NCI-H1417 treated with DMSO at 0.1 percent for 48 hours (cell line): ENCODE results near the gene SUPT16H.
"Not testable (repeated sequence)": the region's sequence is repeated elsewhere in the genome, so short reads cannot be mapped to it uniquely, and the experiment has no call there.

Experiments
- DNase-seq: peaks from one replicate; lab custom pipeline; 2025; lab: John Stamatoyannopoulos, UW

SUPT16H gene

GRCh38 chr14:21367582-21368144 lies 16.2 kb downstream of the SUPT16H start:
- no peak for DNase-seq

DNA sequence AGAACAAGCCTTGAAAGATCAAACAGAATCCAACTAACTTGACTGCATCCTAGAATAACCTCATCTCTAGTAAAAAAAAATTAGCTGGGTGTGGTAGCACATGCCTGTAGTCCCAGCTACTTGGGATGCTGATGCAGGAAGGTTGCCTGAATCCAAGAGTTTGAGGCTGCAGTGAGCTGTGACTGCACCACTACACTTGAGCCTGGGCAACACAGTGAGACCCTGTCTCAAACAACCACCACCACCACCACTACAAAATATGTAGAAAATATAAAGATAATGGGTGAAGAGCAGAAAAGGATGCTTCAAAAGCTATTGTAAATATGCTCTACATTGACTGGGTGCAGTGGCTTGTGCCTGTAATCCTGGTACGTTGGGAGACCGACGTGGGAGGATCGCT lies 27.3 kb downstream of the SUPT16H start:
- DNase-seq: no peak

DNA sequence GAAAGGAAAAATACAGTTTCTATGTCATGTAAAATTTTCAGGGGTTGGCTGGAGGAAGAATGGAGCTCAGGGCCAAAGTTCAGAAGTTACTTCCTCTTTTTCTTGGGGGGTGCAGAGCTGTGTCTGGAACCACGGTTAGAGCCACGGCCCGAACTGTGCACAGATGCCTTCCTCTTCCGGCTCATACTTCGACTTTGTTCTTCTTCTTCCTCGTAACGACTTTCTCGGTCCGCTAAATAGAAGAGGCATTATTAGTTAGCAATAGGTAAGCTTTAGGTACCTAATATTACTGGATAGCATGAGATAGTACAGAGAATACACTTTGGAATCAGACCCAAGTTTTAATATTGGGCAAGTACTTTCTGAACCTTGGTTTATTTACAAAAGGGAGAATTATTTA lies 31.2 kb downstream of the SUPT16H start:
- DNase-seq: no peak

DNA sequence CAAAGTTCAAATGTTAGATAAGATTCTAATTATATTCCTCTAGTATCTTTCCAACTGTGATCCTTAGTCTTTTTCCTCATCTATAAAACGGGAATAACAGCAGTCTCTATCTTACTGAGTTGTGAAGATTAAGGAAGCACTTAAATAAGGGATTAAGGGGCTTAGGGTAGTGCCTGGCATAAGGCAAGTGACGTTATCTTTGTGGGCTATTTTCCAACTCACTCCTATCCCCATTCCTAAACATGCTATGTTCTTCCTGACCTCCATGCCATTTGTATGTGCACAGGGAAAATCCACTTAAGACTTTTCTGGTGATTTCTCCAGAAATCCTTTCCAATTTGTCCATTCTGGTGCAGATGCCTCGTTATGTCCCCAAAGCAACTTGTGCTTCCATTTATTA lies 33.3 kb downstream of the SUPT16H start:
- DNase-seq: no peak

GRCh38 chr14:21347201-21347600 lies 36.6 kb downstream of the SUPT16H start:
- DNase-seq: no peak

DNA sequence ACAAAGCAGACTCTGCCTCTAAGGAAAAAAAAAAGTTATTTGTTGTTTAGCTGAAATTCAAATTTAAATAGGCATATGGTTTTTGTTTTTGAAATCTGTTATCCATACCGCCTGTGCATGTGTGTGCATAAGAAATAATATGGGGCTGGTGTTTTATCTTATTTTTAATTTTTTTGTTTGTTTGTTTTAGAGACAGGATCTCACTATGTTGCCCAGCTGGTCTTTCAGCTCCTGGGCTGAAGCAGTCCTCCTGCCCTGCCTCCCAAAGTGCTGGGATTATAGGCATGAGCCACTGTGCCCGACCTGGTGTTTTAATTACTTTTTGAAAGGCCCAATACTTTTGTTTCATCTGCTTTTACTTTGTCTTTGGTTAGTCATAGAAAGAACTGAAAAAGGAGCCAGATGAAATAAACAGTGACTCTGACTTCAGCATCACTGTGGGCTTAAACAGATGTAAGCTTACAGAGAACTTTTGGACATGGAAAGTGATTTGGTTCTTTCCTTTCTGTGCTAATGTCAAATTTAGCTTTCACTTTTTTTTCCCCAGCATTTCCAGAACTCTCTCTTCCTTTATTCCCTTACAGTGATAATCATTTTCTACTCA lies 37.2 kb downstream of the SUPT16H start:
- no peak for DNase-seq

DNA sequence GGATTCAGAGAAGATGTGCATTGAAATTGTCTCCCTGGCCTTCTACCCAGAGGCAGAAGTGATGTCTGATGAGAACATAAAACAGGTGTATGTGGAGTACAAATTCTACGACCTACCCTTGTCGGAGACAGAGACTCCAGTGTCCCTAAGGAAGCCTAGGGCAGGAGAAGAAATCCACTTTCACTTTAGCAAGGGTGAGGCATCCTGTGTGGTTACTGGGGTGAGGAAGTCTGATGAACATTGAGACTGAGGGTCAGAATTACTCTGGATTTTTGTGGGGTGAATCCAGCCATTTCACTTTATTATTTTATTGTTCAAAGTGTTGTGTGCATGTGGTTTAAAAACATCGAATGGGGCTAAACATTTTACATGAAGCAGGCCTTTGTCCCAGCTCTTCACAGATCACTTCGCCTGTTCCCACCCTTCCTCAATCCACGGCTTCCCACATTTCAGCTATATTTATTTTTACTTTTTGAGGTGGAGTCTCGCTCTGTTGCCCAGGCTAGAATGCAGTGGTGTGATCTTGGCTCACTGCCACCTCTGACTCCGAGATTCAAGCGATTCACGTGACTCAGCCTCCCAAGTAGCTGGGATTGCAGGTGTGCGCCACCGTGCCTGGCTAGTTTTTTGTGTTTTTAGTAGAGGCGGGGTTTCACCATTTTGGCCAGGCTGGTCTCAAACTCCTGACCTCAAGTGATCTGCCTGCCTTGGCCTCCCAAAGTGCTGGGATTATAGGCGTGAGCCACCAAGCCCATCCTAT lies 40.6 kb downstream of the SUPT16H start:
- no peak for DNase-seq

GRCh38 chr14:21334202-21334906 lies 49.5 kb downstream of the SUPT16H start:
- no peak for DNase-seq

- no peak for DNase-seq
Observed at GRCh38 chr14:21332950-21333349, 50.9 kb downstream of the SUPT16H start.

DNA sequence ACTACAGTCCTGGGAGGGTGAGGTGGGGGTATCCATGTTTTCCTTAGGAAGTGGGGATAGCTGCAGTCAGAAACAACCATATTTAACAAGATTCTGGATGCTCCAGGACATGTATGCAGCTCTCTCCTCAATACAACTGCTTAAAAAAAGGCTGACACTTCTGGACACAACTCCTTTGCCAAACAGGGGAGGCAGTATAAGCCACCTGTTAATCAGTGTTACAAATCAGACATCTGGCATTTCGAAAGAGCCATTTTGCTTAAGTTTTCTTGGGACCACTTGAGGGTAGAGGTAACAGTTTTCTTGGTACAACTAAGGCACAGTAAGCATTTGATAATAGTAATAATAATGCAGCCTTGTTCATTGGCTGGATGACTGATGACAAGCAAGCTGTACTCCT lies 56.8 kb downstream of the SUPT16H start:
- DNase-seq: no peak

DNA sequence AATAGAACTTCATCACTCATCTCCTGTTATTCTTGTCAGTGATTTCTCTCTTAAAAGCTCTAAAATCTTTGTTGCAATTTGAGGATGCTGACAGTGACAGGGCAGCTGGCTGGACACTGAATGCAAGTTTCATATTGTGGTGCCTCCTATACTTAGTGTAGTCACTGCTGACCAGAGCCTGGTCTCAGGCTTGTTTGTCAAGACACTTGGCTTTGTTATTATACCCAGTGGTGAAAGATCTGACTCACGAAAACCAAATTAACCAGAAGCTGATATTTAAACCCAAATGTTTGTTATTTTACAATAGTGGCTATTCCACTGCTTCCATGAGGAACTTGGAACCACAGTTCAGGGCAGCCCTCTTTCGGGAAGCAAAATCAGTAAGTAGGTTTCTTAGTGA lies 61.1 kb downstream of the SUPT16H start:
- no peak for DNase-seq

DNA sequence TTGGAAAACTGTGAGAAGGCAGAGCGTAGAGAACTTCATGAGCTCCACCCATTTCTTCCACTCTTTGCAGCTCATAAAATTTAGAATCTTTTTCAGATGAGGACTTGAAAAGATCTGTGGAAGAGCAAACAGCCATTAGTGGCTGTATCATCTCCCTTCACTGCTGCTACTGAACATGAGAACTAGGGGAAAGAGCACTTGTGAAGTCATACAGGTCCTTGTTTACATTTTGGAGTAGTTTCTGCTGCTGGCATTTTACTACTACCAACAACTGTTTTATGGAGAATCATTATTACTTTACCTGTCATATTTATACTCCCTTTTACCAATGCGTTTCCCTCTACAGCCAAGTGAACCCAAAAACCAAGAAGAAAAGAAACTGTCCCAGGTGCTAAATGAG lies 62.9 kb downstream of the SUPT16H start:
- no peak for DNase-seq

- no peak for DNase-seq
Observed at GRCh38 chr14:21317398-21317797, 66.4 kb downstream of the SUPT16H start.

GRCh38 chr14:21313512-21313911 lies 70.3 kb downstream of the SUPT16H start:
- no peak for DNase-seq

GRCh38 chr14:21311614-21312013 lies 72.2 kb downstream of the SUPT16H start:
- no peak for DNase-seq

DNA sequence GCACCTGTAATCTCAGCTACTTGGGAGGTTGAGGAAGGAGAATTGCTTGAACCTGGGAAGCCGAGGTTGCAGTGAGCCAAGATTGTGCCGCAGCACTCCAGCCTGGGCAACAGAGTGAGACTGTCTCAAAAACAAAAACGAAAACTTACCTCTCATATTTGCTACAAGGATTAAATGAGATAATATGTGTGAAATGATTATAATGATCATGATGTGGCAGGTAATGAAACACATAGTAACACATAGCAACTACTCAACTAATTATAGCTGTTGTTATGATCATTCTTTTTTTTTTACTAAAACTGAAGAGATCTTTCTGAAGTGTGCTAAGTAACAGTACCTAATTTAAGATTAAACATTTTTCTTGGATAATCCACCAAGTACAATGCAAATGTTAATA lies 73.9 kb downstream of the SUPT16H start:
- no peak for DNase-seq

DNA sequence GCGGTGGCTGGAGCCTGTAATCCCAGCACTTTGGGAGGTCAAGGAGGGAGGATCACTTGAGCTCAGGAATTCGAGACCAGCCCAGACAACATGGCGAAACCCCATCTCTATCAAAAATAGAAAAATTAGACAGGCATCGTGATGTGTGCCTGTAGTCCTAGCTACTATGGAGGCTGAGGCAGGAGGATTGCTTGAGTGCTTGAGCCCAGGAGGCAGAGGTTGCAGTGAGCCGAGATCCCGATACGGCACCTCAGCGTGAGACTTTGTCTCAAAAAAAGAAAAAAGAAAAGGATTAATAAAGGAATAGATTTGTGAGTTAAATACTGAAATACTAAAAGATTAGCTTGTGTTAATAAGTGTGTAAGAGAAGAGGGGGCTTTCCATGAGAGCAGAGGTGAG lies 74.6 kb downstream of the SUPT16H start:
- no peak for DNase-seq

DNA sequence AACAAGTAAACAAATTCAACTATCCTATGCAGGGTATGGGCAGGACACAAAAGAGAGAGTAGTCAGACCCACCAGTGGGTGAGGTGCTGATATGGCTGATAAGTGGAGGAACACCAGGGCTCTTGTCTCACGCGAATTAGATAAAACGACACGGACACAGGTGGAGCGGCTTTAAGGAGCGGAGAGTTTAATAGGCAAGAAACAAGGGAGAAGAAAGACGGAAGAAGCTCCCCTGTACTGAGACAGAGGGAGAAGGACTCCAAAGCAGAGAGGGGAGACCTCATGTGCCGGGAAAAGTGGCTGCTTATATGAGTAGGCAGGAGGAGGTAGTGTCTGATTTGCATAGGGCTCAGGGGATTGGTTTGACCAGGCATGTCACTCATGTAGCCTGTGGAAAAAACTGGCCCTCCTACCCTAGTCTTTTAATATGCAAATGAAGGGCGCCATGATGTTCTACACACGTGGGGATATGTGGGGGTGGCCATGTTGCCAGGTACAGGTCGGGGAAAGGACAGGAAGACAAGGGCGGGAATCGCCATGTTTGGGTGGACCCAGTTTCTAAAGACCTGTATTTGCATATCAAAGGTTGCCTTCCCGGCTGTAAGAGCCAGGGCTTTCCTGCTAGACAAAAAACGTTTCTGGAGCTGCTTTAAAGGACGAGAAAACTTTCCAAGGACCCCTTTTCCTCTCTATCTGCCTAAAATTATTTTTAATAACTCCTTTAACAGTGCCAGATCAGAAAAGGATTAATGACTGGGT lies 75.2 kb downstream of the SUPT16H start:
- DNase-seq: peak; percentile 81

- DNase-seq: peak; percentile 16
Observed at GRCh38 chr14:21308132-21308478, 75.7 kb downstream of the SUPT16H start.

- DNase-seq: no peak
Observed at GRCh38 chr14:21307637-21308036, 76.2 kb downstream of the SUPT16H start.

DNA sequence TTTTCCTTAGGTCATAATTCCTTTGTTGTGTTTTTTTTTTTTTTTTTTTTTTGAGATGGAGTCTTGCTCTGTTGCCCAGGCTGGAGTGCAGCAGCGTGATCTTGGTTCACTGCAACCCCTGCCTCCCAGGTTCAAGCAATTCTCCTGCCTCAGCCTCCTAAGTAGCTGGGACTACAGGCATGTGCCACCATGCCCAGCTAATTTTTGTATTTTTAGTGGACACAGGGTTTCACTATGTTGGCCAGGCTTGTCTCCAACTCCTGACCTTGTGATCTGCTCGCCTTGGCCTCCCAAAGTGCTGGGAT lies 81.0 kb downstream of the SUPT16H start:
- DNase-seq: not testable (repeated sequence)

GRCh38 chr14:21302013-21302835 lies 81.6 kb downstream of the SUPT16H start:
- DNase-seq: no peak
